ENCODE data around the gene MON2.

- TF ChIP-seq CTCF (IDR thresholded peaks at IDR 0.05; ENCODE audit: control extremely low read depth in 1 of 3, insufficient read depth in 1 of 3, low read depth in 1 of 3, low read length in 3 of 3) (no peak), HDAC6 (IDR thresholded peaks at IDR 0.05; ENCODE audit: low read depth, low read length) (no peak), POLR2AphosphoS5 (IDR thresholded peaks at IDR 0.05; ENCODE audit: low read depth, low read length) (no peak), RBBP5 (IDR thresholded peaks at IDR 0.05; ENCODE audit: borderline replicate concordance, low read depth, low read length) (no peak), NRF1 (IDR thresholded peaks at IDR 0.05; ENCODE audit: low read depth, low read length) (no peak), CHD1 (IDR thresholded peaks at IDR 0.05; ENCODE audit: low read depth, low read length) (no peak), POLR2A (IDR thresholded peaks at IDR 0.05; ENCODE audit: control extremely low read depth in 1 of 2, low read depth in 2 of 2, low read length in 2 of 2) (no peak), ATF3 (IDR thresholded peaks at IDR 0.05; ENCODE audit: insufficient read depth, low read depth, low read length) (no peak), EP300 (IDR thresholded peaks at IDR 0.05; ENCODE audit: borderline replicate concordance in 1 of 2, low read depth in 2 of 2, low read length in 2 of 2) (no peak), SUZ12 (IDR thresholded peaks at IDR 0.05; ENCODE audit: low read length) (no peak), MAFK (IDR thresholded peaks at IDR 0.05; ENCODE audit: low read depth, low read length) (no peak), BRCA1 (IDR thresholded peaks at IDR 0.05; ENCODE audit: low read depth, low read length) (no peak), EZH2 (IDR thresholded peaks at IDR 0.05; ENCODE audit: low read depth, low read length, severe bottlenecking) (no peak), RAD21 (IDR thresholded peaks at IDR 0.05 in 1 of 2, conservative IDR thresholded peaks at IDR 0.05 in 1 of 2; ENCODE audit: low read depth in 2 of 2, low read length in 2 of 2) (no peak)
These were observed 174.4 kb downstream of the MON2 start for GRCh38 chr12:62640910-62641448.
